ENCODE results near the gene SNAP25.

GRCh38 chr20:10276878-10277580, 58.4 kb downstream of the SNAP25 start:
- TF ChIP-seq CTCF (IDR thresholded peaks at IDR 0.05) (no peak), POLR2A (IDR thresholded peaks at IDR 0.05) (no peak), EP300 (IDR thresholded peaks at IDR 0.05) (no peak)

Measured in ovary (tissue), 3 donors.